ENCODE results near the gene FOXO3.

DNA sequence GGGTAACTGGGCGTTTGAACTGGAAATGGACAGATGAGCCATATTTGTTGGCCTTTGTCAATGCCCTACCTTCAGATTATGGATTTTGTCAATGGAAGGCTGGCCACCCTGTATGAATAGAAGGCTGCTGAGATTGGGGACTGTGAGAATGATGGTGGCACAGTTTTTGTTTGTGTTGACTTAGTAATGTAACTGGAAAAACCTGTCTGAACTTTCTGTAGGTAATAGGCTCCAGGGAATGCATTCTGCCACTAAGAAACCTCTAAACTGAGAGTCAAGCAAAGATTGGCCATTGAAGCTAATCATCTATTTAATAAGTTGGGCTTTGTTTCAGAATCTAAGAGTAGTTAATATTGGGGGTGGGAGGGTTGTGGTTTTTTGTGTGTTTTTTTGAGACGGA, 97.5 kb downstream of the FOXO3 start:
- TF ChIP-seq, protein P1, sequence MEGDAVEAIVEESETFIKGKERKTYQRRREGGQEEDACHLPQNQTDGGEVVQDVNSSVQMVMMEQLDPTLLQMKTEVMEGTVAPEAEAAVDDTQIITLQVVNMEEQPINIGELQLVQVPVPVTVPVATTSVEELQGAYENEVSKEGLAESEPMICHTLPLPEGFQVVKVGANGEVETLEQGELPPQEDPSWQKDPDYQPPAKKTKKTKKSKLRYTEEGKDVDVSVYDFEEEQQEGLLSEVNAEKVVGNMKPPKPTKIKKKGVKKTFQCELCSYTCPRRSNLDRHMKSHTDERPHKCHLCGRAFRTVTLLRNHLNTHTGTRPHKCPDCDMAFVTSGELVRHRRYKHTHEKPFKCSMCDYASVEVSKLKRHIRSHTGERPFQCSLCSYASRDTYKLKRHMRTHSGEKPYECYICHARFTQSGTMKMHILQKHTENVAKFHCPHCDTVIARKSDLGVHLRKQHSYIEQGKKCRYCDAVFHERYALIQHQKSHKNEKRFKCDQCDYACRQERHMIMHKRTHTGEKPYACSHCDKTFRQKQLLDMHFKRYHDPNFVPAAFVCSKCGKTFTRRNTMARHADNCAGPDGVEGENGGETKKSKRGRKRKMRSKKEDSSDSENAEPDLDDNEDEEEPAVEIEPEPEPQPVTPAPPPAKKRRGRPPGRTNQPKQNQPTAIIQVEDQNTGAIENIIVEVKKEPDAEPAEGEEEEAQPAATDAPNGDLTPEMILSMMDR (IDR thresholded peaks at IDR 0.05): no peak
- TF ChIP-seq, protein P2, sequence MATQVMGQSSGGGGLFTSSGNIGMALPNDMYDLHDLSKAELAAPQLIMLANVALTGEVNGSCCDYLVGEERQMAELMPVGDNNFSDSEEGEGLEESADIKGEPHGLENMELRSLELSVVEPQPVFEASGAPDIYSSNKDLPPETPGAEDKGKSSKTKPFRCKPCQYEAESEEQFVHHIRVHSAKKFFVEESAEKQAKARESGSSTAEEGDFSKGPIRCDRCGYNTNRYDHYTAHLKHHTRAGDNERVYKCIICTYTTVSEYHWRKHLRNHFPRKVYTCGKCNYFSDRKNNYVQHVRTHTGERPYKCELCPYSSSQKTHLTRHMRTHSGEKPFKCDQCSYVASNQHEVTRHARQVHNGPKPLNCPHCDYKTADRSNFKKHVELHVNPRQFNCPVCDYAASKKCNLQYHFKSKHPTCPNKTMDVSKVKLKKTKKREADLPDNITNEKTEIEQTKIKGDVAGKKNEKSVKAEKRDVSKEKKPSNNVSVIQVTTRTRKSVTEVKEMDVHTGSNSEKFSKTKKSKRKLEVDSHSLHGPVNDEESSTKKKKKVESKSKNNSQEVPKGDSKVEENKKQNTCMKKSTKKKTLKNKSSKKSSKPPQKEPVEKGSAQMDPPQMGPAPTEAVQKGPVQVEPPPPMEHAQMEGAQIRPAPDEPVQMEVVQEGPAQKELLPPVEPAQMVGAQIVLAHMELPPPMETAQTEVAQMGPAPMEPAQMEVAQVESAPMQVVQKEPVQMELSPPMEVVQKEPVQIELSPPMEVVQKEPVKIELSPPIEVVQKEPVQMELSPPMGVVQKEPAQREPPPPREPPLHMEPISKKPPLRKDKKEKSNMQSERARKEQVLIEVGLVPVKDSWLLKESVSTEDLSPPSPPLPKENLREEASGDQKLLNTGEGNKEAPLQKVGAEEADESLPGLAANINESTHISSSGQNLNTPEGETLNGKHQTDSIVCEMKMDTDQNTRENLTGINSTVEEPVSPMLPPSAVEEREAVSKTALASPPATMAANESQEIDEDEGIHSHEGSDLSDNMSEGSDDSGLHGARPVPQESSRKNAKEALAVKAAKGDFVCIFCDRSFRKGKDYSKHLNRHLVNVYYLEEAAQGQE (IDR thresholded peaks at IDR 0.05; ENCODE audit: insufficient read depth in 1 of 2, low read depth in 2 of 2, low read length in 1 of 2): no peak
